Heart right ventricle (tissue), 16 donors: ENCODE results near the gene GP2. TPM values are rescaled to one million over a fixed set of nuclear protein-coding genes. Genes with fewer than 3 reads are reported as not detected.

Source experiments
- ATAC-seq, 8 donors: fragments of 200-7000 bp; cut with Tn5 transposase; one replicate each; pipeline ENCODE4 v1.9.1; 2020; ENCODE audit warnings: mild to moderate bottlenecking in 8 of 8, moderate library complexity in 8 of 8, moderate number of reproducible peaks in 1 of 8
- DNase-seq, 2 donors: peaks; one replicate each; pipeline ENCODE4 v3.0.0-alpha.2; 2020
- H3K27ac ChIP-seq, 10 donors: fragments of 200-600 bp; sonication (generic) in 2 of 10; one replicate each; pipeline versions ENCODE4 v1.5.0 to v1.8.0; 2020 to 2022; ENCODE audit warnings: mild to moderate bottlenecking in 3 of 10
- H3K27me3 ChIP-seq, 7 donors: fragments of 200-600 bp; one replicate each; pipeline ENCODE4 v1.8.0; 2021 to 2022; ENCODE audit warnings: mild to moderate bottlenecking in 2 of 7
- H3K36me3 ChIP-seq, 9 donors: fragments of 200-600 bp; sonication (generic) in 1 of 9; one replicate each; pipeline versions ENCODE4 v1.5.0 to v1.8.0; 2020 to 2022; ENCODE audit warnings: mild to moderate bottlenecking in 2 of 9
- H3K4me1 ChIP-seq, 9 donors: fragments of 200-600 bp; sonication (generic) in 1 of 9; one replicate each; pipeline versions ENCODE4 v1.5.0 to v1.8.0; 2020 to 2022; ENCODE audit warnings: mild to moderate bottlenecking in 4 of 9
- H3K4me3 ChIP-seq, 10 donors: fragments of 200-600 bp; sonication (generic) in 2 of 10; one replicate each; pipeline versions ENCODE4 v1.5.0 to v1.8.0; 2020 to 2022; ENCODE audit warnings: mild to moderate bottlenecking in 7 of 10, moderate library complexity in 2 of 10
- H3K9me3 ChIP-seq, 11 donors: fragments of 200-600 bp in 10 of 11; sonication (generic) in 2 of 11; one replicate each; pipeline versions ENCODE4 v1.5.0 to v1.8.0; 2013 to 2022; ENCODE audit warnings: mild to moderate bottlenecking in 2 of 11, control low read depth in 1 of 11, moderate library complexity in 1 of 11
- CTCF ChIP-seq, 9 donors: fragments of 200-600 bp; sonication (generic) in 2 of 9; IDR thresholded peaks; one replicate each; pipeline versions ENCODE4 v1.5.0 to v1.8.0; 2021 to 2022; ENCODE audit warnings: antibody characterized with exemption in 9 of 9, mild to moderate bottlenecking in 5 of 9, moderate library complexity in 1 of 9
- whole genome bisulfite sequencing, 2 donors: extraction: QIAGEN DNeasy Blood & Tissue Kit; methylation state at CpG; one replicate each; pipeline ENCODE4 v1.1.7; 2013; ENCODE audit warnings: inconsistent platforms in 1 of 2; 5-methylcytosine and 5-hydroxymethylcytosine counted together
- intact Hi-C, 10 donors: fragments of 100-400 bp; cut with DNase I; formaldehyde crosslinking; loops; one replicate each; pipeline versions ENCODE4 v1.11.1 to v1.14.2; 2022
- polyA plus RNA-seq, 2 donors: library from polyadenylated mRNA; stranded (reverse); fragments of 200-250 nt; gene quantifications; one replicate each; pipeline ENCODE4 v1.2.3, GENCODE V29; 2013
- total RNA-seq, 10 donors: library from RNA; stranded (reverse); fragmentation: NEBNext Ultra II Directional in 3 of 10; extraction: Animal tissue kit (Norgen Biotek cat#: 25700) in 3 of 10; gene quantifications; one replicate each; pipeline versions ENCODE4 v1.2.1 to v1.2.4, GENCODE V29; 2021 to 2023
- donor health status: Arrhythmogenic right ventricular cardiomyopathy.
- donor health status: ischemic (EF 13 %, LVEDD 7.1; RV severe dilation, severe dysfunction).
- donor health status: healthy with polysubstance abuse.
- donor health status: DM: no; HTN: yes; CAD: no.
- donor health status: DM: no; HTN: no; CAD: no.
- donor health status: ischemic (EF 25% LVEDD 6.9; RV normal size, moderate dysfunction).
- donor health status: ischemic (EF 25% LVEDD 5.7; RV mildly dilated, moderate dysfunction).
- donor health status: healthy.
- donor health status: DM: yes; HTN: yes; CAD: no.
- donor health status: Ischemic cardiomyopathy.
- donor health status: ischemic (EF 35%, LVEDD 5.7; RV mildly dilated, moderate dysfunction).
- donor health status: nonischemic (EF 11% LVEDD 7.7; RV severe dilation, severe dysfunction).
- donor health status: DM: yes; HTN: yes; CAD: no.
- donor health status: PGD.
- donor health status: ischemic (EF 29% LVEDD 5.4; RV normal size, mild dysfunction).
- donor health status: nonischemic (EF 23%, LVEDD 6.1; RV moderate dilation, normal function).

Gene GP2
- total and polyA plus RNA-seq, 12 donors, result 0.54 to 3.8 (median 2.6) TPM; not detected in 4

DNA sequence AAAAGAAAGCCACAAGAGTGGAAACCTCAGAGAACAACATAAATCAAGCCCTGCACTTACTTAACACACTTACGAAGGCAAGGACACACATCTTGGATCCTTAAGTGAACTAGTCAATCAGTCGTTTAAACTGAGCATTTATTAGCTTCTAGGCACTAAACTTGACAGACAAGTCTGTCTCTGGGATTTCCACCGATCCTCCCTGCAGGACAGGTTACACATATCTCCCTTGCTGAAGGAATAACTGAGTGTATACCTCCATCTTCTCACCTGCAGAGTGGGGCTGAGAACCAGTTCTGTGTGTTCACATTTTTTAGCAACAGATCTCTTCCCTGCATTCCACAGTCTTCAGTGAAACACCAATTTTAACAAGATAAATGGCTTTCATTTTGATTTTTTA, 8.9 kb downstream of the GP2 start:
- intact Hi-C loops, result no loop called here
- ATAC-seq (no peak), DNase-seq (no peak)
- no peak overlapping the region for H3K27ac ChIP-seq
- no peak overlapping the region for H3K4me3 ChIP-seq
- no peaks in the 10 kb centered on the region for H3K36me3 ChIP-seq
- no peaks in the 10 kb centered on the region for H3K4me1 ChIP-seq
- no peak for TF ChIP-seq CTCF (IDR thresholded peaks at IDR 0.05)
- H3K27me3 ChIP-seq, result peaks cover 0 to 19% (median 10%) of the 10 kb centered on the region in 7 donors
- WGBS, 2 donors, result 69 to 70% methylated on average over 3 of the region's 3 CpGs
- H3K9me3 ChIP-seq, result no peaks in the 10 kb centered on the region

GRCh38 chr16:20318006-20318405, 9.3 kb downstream of the GP2 start:
- intact Hi-C loops, result no loop called here
- H3K27ac ChIP-seq, result no peak overlapping the region
- no peaks in the 10 kb centered on the region for H3K9me3 ChIP-seq
- DNase-seq, result no peak
- ATAC-seq, result no peak
- WGBS, 2 donors, result 69 to 72% methylated on average over 7 of the region's 7 CpGs
- H3K36me3 ChIP-seq, result no peaks in the 10 kb centered on the region
- H3K4me1 ChIP-seq, result no peaks in the 10 kb centered on the region
- peaks cover 0 to 19% (median 10%) of the 10 kb centered on the region in 7 donors for H3K27me3 ChIP-seq
- no peak overlapping the region for H3K4me3 ChIP-seq
- no peak for TF ChIP-seq CTCF (IDR thresholded peaks at IDR 0.05)

DNA sequence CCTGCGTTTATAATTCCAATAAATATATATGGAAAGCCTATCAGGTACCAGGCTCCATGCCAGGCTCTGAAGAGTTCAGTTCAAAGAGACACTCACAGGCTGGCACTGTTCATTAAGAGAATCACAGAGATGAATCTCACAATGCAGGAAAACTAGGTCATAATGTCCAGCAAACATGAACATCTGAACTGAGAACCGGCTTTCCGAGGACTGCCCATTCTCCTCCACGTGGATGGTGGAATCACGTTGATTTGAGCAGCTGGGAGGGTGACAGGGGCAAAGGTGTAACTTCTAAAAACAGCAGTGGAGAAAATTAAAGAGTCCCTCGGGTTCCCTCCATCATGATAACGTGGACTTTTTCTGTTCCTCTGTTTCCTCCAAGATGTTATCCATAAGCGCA, 10.2 kb downstream of the GP2 start:
- H3K4me1 ChIP-seq, result no peaks in the 10 kb centered on the region
- intact Hi-C loops, result no loop called here
- peaks cover 0 to 24% (median 11%) of the 10 kb centered on the region in 7 donors for H3K27me3 ChIP-seq
- 53 to 63% methylated on average over 8 of the region's 8 CpGs for whole genome bisulfite sequencing, 2 donors
- H3K4me3 ChIP-seq, result no peak overlapping the region
- no peak for TF ChIP-seq CTCF (IDR thresholded peaks at IDR 0.05)
- no peak overlapping the region for H3K27ac ChIP-seq
- DNase-seq (no peak), ATAC-seq (no peak)
- H3K36me3 ChIP-seq, result no peaks in the 10 kb centered on the region
- H3K9me3 ChIP-seq, result no peaks in the 10 kb centered on the region

DNA sequence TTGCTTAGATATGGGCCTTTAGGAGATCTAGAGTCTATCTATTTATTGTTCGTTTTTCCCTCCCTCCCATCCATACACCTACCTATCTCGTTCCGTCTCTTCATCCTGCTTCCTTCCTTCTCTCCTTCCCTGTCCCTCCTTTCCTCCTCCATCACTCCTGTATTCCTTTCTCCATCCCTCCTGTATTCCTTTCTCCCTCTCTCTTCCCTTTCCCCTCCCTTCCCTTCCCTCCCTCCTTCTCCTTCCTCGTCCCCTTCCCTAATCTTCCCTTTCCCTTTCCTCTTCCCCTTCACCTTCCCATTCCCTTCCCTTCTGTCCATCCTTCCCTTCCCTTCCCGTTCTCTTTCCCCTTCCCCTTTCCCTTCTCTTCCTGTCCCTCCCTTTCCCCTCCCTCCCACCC, 10.6 kb downstream of the GP2 start:
- Histone ChIP-seq H3K27me3 (peaks cover 0 to 24% (median 11%) of the 10 kb centered on the region in 7 donors), H3K4me1 (no peaks in the 10 kb centered on the region), H3K9me3 (peaks cover 0 to under 1% (median 0%) of the 10 kb centered on the region in 11 donors), H3K36me3 (no peaks in the 10 kb centered on the region), H3K27ac (no peak overlapping the region), H3K4me3 (no peak overlapping the region)
- intact Hi-C loops, result no loop called here
- 52 to 67% methylated on average over 5 of the region's 5 CpGs for WGBS, 2 donors
- no peak for TF ChIP-seq CTCF (IDR thresholded peaks at IDR 0.05)
- ATAC-seq (no peak), DNase-seq (no peak)
